VCaP (cell line): ENCODE measurements around the gene SLC6A14.

ENCODE experiments used
- H3K27ac ChIP-seq: fragments of 450-650 bp; 2 replicates; pipeline ENCODE4 v1.5.1; 2017
- TF ChIP-seq, protein P1 (sequence below): fragments of 450-650 bp; conservative IDR thresholded peaks from 2 replicates; pipeline ENCODE4 v1.5.1; 2017; ENCODE audit warnings: mild to moderate bottlenecking, moderate library complexity

Gene SLC6A14

DNA sequence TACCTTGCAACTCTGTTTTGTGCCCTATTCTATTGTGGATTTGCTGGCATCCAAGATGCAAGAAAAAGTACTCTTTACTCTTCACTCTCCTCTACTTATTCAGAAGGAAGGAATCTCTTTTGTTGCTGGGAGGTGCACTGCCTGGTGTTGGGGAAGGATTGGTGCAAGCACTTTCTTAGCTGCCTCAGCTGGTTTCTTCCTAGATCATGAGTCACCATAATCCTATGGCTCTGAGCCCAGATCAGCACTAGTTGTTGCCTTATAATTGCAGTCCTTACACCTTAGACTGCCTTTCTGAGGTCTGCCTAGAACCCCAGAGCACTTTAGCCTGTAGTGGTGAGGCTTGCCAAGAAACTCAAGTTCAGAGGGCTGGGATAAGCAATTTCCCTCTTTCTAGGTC, 63.4 kb downstream of the SLC6A14 start:
- TF ChIP-seq, protein P1, sequence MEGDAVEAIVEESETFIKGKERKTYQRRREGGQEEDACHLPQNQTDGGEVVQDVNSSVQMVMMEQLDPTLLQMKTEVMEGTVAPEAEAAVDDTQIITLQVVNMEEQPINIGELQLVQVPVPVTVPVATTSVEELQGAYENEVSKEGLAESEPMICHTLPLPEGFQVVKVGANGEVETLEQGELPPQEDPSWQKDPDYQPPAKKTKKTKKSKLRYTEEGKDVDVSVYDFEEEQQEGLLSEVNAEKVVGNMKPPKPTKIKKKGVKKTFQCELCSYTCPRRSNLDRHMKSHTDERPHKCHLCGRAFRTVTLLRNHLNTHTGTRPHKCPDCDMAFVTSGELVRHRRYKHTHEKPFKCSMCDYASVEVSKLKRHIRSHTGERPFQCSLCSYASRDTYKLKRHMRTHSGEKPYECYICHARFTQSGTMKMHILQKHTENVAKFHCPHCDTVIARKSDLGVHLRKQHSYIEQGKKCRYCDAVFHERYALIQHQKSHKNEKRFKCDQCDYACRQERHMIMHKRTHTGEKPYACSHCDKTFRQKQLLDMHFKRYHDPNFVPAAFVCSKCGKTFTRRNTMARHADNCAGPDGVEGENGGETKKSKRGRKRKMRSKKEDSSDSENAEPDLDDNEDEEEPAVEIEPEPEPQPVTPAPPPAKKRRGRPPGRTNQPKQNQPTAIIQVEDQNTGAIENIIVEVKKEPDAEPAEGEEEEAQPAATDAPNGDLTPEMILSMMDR, result no peak
- no peak overlapping the region for H3K27ac ChIP-seq
